PC-3 (cell line): ENCODE data around the gene GRIN3A.

Experiments
- EZH2 ChIP-seq: fragments of 300-600 bp; sonication (generic); IDR thresholded peaks from one replicate; pipeline ENCODE4 v1.6.1; 2017; ENCODE audit warnings: antibody characterized with exemption, mild to moderate bottlenecking, low read length; ENCODE audit not compliant: unreplicated experiment
- TF ChIP-seq, protein P1 (sequence below): fragments of 300-600 bp; sonication (generic); conservative IDR thresholded peaks from 2 replicates; pipeline ENCODE4 v1.5.1; 2017; ENCODE audit warnings: antibody characterized with exemption, low read depth, mild to moderate bottlenecking, low read length

DNA sequence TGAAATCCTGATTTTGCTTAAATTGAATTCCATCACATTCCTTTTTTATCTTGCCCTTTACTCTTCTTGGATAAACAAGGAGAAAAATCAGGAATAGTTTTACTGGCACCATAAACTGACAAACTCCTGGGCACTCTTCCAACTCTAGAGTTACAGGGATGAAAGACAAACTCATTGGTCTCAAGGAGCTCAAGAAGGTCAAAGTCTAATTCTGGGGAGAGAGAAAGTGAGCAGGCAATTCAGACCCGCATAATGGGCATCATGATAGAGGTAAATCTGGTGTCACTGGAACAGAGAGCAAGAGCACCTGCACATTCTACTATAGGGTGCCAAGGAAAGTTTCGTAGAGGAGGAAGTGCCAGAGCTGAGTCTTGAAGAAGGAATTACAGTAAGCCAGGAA is 64.8 kb downstream of the GRIN3A start:
- TF ChIP-seq, protein P1, sequence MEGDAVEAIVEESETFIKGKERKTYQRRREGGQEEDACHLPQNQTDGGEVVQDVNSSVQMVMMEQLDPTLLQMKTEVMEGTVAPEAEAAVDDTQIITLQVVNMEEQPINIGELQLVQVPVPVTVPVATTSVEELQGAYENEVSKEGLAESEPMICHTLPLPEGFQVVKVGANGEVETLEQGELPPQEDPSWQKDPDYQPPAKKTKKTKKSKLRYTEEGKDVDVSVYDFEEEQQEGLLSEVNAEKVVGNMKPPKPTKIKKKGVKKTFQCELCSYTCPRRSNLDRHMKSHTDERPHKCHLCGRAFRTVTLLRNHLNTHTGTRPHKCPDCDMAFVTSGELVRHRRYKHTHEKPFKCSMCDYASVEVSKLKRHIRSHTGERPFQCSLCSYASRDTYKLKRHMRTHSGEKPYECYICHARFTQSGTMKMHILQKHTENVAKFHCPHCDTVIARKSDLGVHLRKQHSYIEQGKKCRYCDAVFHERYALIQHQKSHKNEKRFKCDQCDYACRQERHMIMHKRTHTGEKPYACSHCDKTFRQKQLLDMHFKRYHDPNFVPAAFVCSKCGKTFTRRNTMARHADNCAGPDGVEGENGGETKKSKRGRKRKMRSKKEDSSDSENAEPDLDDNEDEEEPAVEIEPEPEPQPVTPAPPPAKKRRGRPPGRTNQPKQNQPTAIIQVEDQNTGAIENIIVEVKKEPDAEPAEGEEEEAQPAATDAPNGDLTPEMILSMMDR = no peak
- no peak for TF ChIP-seq EZH2
